ENCODE measurements around the gene BLM.

- TF ChIP-seq, protein P1, sequence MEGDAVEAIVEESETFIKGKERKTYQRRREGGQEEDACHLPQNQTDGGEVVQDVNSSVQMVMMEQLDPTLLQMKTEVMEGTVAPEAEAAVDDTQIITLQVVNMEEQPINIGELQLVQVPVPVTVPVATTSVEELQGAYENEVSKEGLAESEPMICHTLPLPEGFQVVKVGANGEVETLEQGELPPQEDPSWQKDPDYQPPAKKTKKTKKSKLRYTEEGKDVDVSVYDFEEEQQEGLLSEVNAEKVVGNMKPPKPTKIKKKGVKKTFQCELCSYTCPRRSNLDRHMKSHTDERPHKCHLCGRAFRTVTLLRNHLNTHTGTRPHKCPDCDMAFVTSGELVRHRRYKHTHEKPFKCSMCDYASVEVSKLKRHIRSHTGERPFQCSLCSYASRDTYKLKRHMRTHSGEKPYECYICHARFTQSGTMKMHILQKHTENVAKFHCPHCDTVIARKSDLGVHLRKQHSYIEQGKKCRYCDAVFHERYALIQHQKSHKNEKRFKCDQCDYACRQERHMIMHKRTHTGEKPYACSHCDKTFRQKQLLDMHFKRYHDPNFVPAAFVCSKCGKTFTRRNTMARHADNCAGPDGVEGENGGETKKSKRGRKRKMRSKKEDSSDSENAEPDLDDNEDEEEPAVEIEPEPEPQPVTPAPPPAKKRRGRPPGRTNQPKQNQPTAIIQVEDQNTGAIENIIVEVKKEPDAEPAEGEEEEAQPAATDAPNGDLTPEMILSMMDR (IDR thresholded peaks at IDR 0.05): no peak
- TF ChIP-seq POLR2AphosphoS5 (IDR thresholded peaks at IDR 0.05; ENCODE audit: low read depth, low read length) (no peak), SIN3A (IDR thresholded peaks at IDR 0.05; ENCODE audit: borderline replicate concordance, low read depth, low read length) (no peak), GATA2 (CRISPR knock-in tag; IDR thresholded peaks at IDR 0.05) (no peak), REST (IDR thresholded peaks at IDR 0.05; ENCODE audit: low read depth, low read length) (no peak), FOSL2 (IDR thresholded peaks at IDR 0.05; ENCODE audit: borderline replicate concordance, low read depth) (no peak), TAF1 (IDR thresholded peaks at IDR 0.05; ENCODE audit: borderline replicate concordance, low read depth, low read length) (no peak), SMC3 (IDR thresholded peaks at IDR 0.05; ENCODE audit: low read depth, low read length) (no peak)
Observed at GRCh38 chr15:90829126-90829525, 112.0 kb downstream of the BLM start.

Data from SK-N-SH (cell line).